Measurements from ENCODE around the gene HYDIN.
"Not testable (repeated sequence)": the region's sequence is repeated elsewhere in the genome, so short reads cannot be mapped to it uniquely, and the experiment has no call there.

The HYDIN gene

DNA sequence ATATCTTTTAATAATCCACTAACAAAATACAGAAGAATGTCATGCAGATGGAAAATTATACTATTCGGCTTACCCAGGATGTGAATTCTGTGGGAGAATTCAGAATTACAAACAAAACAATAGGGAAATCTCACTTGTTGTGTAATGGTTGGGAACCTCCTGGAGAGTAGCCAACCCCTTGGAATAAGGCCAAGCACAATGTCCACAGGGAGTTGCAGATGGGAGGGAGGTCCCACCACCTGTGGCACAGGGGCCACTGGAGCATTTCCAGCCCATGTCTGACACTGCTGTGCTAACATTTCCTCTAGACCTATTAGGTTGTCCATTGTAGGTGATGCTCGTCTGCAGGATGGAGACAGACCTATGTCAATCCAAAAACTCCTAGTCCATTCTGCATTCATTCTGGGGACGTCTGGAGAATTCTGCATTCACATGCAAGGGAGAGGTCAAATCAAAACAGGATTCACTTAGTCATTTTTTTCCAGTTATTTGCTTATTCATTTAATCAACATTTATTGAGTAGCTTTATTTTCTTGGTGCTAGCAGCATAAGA, 120.8 kb downstream of the HYDIN start:
- DNase-seq (ENCODE audit: low read depth in 2 of 2): not testable (repeated sequence)

DNA sequence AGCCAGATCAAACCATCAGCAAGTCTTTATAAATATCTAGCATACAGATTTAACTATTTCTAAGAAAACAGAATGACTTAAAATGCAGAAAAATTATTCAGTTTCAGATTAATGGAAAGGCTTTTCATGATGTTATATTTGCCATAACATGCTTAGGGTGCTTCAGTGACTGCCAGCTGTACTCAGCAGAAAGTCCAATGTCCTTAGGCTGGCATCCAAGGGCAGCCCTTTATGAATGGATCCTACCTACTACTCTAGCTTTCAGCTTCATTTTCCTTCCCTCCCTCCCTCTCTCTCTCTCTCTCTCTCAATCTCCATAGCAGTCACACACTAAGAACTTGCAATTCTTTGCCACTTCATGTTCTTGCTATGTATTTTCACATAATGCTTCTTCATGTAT, 124.6 kb downstream of the HYDIN start:
- DNase-seq (ENCODE audit: low read depth in 2 of 2): not testable (repeated sequence)

- DNase-seq (ENCODE audit: low read depth in 2 of 2): not testable (repeated sequence)
These were observed 146.9 kb downstream of the HYDIN start for GRCh38 chr16:71083573-71083972.

GRCh38 chr16:71080777-71081176, 149.7 kb downstream of the HYDIN start:
- DNase-seq (ENCODE audit: low read depth in 2 of 2): not testable (repeated sequence)

DNA sequence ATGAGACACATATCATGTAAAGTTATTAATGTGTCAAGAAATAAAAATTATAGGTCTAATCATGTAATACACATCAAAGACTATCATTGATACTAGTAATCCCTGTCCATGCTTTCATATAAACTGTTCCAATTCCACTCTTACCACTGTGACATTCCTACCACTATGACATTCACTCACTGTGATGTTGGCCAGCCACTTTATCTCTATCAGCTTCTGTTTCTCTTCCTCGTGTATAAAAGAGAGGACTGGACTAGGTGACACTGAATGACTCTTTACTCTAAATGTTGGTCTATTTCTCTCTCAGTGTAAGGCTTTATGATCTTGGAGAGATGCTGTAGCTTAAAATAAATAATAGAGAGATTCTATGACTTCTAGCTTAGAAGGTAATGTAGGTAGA, 150.3 kb downstream of the HYDIN start:
- DNase-seq (ENCODE audit: low read depth in 2 of 2): not testable (repeated sequence)

GRCh38 chr16:71070651-71071050, 159.9 kb downstream of the HYDIN start:
- not testable (repeated sequence) for DNase-seq (ENCODE audit: low read depth in 2 of 2)

DNA sequence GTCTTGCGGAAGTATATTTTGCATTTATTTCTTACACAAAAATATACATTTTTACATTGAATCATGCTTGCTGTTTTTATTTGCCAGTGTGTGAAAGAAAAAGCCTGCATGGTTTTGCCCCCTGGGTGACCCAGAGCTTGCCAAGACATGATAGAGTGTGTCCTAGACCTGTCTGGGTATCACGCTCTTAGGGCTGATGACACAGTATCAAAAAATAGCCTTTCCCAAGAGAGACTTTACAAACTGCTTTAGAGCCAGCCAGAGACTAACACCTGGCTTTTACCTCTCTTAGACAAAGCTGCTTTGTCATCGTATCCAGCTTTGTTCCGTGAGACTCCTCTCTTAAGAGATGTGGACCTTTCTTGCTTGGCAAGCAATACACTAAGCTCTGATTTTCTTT, 160.7 kb downstream of the HYDIN start:
- not testable (repeated sequence) for DNase-seq (ENCODE audit: low read depth in 2 of 2)

GRCh38 chr16:71053897-71054609, 176.5 kb downstream of the HYDIN start:
- DNase-seq (ENCODE audit: low read depth in 2 of 2): not testable (repeated sequence)

DNA sequence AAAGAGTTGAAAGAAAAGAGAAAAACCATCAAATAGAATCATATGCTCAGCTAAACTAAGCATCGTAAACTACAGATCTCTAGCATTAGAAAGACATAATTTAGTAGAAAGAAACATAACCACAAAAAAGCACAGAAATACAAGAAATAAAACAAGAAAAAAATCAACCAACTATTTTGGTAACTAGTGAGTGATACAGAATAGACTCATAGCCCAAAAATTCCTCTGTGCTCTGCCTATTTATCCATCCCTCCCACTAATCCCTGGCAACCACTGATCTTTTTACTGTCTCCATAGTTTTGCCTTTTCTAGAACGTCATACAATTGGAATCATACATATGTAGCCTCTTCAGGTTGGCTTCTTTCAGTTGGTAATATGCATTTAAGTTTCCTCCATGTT, 180.2 kb downstream of the HYDIN start:
- DNase-seq (ENCODE audit: low read depth in 2 of 2): not testable (repeated sequence)

GRCh38 chr16:71039368-71040111, 191.0 kb downstream of the HYDIN start:
- DNase-seq (ENCODE audit: low read depth in 2 of 2): not testable (repeated sequence)

GRCh38 chr16:71038421-71038820, 192.1 kb downstream of the HYDIN start:
- not testable (repeated sequence) for DNase-seq (ENCODE audit: low read depth in 2 of 2)

DNA sequence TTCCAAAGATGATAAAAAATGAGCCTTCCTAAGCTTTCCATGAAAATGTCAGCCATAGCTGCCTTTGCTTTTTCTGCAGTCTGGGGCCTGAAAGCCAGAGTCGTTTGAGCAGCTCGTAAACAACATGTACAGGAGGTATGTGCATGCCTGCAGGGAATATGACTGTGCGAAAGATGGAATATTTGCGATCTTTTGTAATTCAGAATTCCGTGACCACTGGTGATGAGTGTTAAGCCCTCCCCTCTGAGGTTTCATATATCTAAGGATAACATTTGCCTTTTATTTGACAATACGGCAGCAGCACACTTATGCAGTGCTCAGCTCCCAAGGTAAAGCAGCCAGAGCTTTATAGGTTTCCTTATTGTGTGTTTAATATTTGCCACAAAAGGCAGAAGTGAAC, 192.5 kb downstream of the HYDIN start:
- DNase-seq (ENCODE audit: low read depth in 2 of 2): not testable (repeated sequence)

DNA sequence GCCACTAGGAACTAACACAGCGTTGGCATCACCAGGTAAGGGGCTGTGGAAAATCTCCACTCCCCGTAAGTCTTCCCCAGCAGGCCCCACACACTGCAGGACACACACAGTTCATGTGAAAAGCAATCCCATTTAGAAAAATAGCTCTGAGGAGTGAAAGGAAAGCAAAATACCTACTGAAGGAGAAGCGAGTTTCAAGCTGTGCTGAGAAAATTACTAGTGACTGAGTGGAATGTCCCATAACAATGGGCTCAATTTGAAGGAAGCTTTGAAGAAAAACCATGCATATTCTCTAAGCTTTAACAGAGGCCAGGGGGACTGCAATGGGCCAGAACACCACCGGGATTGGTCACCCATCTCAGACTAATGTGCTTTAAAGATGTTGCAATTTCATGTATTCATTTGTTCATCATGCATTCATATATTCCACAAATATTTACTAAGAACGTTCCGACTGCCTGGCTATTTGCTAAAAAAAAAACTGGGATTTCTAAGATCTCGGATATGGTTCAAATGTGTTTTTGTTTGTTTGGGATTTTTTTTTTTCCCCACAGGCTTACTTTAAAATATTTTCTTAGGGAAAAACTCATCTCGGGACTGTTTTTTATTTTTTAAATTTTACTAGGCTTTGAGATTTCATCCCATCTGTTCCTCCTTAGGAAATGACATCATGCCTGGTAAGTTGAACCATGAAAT, 202.3 kb downstream of the HYDIN start:
- not testable (repeated sequence) for DNase-seq (ENCODE audit: low read depth in 2 of 2)

GRCh38 chr16:71027511-71027910, 203.0 kb downstream of the HYDIN start:
- not testable (repeated sequence) for DNase-seq (ENCODE audit: low read depth in 2 of 2)

DNA sequence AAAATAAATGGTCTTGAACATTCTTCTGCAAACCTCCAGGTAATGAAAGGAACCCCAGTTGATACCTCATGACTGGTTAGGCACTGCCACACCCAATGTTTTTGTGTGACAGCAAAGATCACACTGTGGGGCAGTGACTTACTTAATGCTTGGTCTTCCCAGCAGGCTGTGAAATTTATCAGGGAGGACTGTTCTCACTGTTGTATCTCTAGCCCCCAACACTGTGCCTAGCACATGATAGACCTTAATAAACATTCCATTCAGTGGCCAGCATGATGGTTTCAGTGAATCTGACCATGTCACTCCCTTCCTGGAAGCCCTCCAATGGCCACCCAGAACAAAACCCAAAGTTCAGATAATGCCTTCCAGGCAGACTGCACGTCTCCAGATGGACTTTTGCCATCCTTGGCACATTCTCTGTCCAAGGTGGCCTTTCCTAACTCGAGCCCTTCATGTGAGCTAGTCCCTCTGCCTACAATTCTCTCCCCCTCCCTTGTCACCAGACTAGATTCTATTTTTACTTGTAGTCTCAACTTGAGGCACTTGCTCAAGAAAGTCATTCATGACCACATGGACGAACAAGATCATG, 206.6 kb downstream of the HYDIN start:
- not testable (repeated sequence) for DNase-seq (ENCODE audit: low read depth in 2 of 2)

- not testable (repeated sequence) for DNase-seq (ENCODE audit: low read depth in 2 of 2)
These were observed 208.5 kb downstream of the HYDIN start for GRCh38 chr16:71021961-71022537.

DNA sequence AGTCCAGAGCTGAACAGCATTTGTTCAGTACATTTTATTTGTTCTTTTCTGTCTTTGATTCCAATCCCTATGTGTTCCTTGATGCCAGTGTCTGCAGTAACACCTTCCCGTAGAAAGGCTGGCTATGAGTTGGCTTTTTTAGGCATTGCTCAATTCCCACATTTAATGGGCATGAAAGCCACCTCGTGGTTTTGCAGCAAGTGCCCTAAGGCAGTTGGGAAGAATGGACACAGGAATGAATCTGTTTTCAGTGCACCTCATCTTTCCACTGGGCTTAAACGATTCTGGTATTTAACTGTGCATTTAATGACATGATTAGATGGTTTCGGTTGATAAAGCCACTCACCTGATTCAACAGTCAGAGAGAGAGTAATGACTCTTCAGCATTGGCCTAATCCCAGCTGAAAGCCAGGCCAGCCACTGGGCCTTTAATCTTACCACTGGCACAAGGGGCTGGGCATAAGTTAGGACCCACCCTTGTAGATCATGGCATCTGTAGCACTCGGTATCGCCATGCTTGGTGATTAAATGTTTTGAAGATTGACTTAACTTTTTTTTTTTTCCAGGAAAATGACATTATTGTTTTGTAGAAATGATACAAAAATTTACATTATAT, 211.3 kb downstream of the HYDIN start:
- DNase-seq (ENCODE audit: low read depth in 2 of 2): not testable (repeated sequence)

DNA sequence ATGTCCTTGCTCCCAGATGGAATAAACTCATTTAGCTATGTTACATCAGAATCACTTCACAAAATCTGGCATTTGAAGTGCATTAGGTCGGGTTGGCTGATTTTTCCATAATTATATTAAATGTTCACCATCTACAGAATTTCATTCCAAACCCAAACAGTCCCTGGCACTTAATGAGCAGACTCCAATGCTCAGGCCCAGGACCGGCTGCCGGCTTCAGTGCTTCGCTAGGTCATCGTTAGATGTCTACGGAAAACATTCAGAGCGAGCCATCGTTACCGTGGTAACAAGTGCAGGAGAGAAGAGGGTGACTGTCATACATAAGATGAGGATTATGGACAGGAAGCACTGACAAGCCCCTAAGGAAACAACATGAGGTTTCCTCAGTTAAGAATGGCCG, 215.1 kb downstream of the HYDIN start:
- not testable (repeated sequence) for DNase-seq (ENCODE audit: low read depth in 2 of 2)

DNA sequence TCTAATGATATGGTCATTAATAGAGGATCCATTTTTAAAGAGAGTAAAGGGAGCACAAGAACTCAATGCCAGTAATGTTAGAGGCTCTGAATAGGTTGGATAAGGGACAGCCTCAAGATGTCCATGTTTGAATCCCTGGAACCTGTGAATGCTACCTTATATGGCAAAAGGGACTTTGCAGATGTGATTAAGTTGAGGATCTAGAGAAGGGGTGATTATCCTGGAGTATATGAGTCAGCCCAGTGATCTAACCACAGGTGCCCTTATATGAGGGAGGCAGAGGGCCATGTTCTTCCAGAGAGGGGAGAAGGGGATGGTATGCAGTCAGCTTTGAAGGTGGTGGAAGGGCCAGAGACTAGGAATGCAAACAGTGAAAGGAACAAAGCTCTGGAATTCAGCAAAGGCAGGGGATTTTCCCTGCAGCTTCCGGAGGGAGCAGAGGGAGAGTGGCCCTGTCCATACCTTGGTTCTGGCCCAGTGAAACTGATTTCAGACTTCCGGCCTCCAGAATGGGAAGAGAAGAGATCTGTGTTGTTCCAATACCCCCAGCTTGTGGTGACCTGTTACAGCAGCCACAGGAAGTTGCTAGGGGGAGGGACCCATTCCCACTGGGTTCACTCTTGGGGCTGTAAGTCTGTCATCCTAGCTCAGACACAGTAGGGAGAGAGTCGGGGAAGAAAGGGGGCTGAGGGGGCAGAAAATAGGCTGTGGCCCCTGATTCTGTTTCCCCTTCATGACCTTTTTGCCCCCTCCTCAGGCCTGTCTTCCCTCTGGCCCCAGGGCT, 220.9 kb downstream of the HYDIN start:
- not testable (repeated sequence) for DNase-seq (ENCODE audit: low read depth in 2 of 2)

DNA sequence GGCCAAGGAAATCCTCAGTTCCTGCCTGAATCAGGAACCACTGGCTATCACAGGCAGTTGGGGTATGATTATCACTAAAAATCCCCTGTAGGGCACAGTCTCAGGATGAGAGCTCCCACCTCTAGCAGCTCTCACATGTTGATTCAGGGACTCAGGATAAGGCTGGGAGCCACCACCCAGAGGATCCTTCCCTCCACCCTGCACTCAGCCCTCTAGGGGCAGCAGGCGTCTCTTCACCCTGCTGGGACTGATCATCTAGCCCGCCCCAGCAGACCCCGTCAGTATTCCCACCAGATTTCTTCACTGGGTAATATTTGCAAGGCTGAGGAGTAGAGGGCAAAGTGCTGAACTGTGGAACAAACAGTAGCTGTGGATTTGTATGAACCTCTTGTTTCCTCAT, 224.0 kb downstream of the HYDIN start:
- DNase-seq (ENCODE audit: low read depth in 2 of 2): not testable (repeated sequence)

Data from stimulated activated CD4-positive, alpha-beta T cell treated with anti-CD3 and anti-CD28 coated beads, Interleukin-12 subunit alpha, Interleukin-12 subunit beta, amount 100 ng/mL, for 24 hours (primary cell).